GM12891 (cell line): ENCODE measurements around the gene KAZALD1.

Experiments used
- POLR2A ChIP-seq: IDR thresholded peaks from 2 replicates; pipeline ENCODE4 v1.6.1; 2011; ENCODE audit warnings: low read depth, low read length, control low read depth
- POLR2AphosphoS5 ChIP-seq: IDR thresholded peaks from 2 replicates; pipeline ENCODE4 v1.6.1; 2011; ENCODE audit warnings: low read depth, low read length, control low read depth
- SPI1 ChIP-seq: IDR thresholded peaks from 2 replicates; pipeline ENCODE4 v1.6.1; 2011; ENCODE audit warnings: low read depth, low read length, control low read depth
- TAF1 ChIP-seq: IDR thresholded peaks from 2 replicates; pipeline ENCODE4 v1.6.1; 2011; ENCODE audit warnings: low read depth, low read length, control low read depth

DNA sequence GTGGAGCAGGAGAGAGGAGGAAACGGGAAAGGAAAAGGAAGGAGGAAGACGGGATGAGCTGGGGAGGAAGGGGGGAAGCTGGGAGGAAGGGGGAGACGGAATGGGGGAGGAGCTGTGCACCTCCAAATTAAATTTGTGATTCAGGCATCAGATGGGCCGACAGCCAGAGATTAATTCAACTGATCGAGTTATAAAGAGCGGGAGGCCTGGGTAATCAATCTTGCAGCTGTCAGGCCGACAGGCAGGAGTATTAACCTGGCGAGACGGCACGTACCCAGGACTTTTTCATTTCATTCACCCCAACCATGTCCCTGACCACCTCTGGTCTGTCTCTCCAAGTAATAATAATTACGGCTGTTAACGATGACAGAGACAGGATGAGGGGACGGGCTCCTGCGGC lies 26.2 kb downstream of the KAZALD1 start:
- no peak for TF ChIP-seq TAF1
- TF ChIP-seq POLR2AphosphoS5 = no peak
- TF ChIP-seq POLR2A = no peak
- no peak for TF ChIP-seq SPI1
